HCT116 (cell line): ENCODE data around the gene CUBN. TPM values are rescaled to one million over a fixed set of nuclear protein-coding genes. Genes with fewer than 3 reads are reported as not detected.

ENCODE experiments used
- ATAC-seq: fragments of 200-7000 bp; cut with Tn5 transposase; 2 replicates; pipeline ENCODE4 v1.9.1; 2020; ENCODE audit warnings: mild to moderate bottlenecking, moderate library complexity
- BruUV-seq: library from RNA; stranded (reverse); fragments of 400-500 nt; replicated peaks from 2 replicates; lab custom pipeline; 2021; lab: Mats Ljungman, UMichigan
- CTCF ChIA-PET: fragments of 300-600 bp; sonication (Branson Sonifier 250); formaldehyde crosslinking; loops from one replicate; lab custom pipeline; 2021; ENCODE audit warnings: antibody characterized with exemption; lab: Charles Lee
- POLR2A ChIA-PET: fragments of 300-600, 350-600 bp; sonication (Branson Sonifier 250); formaldehyde crosslinking; loops from one replicate; lab custom pipeline; 2021; ENCODE audit warnings: antibody characterized with exemption; lab: Charles Lee
- RAD21 ChIA-PET, 2 experiments: fragments of 300-600 bp; sonication (Branson Sonifier 250); formaldehyde crosslinking; loops; one replicate each; lab custom pipeline; 2023; ENCODE audit warnings: low total read pairs in 2 of 2; ENCODE audit not compliant: uncharacterized antibody in 2 of 2, unreplicated experiment in 2 of 2, low non-redundant PET in 1 of 2; lab: Charles Lee
- DNase-seq: peaks from one replicate; pipeline ENCODE4 v3.0.0-alpha.2; 2010; ENCODE audit warnings: low read depth, low spot score
- H2AFZ ChIP-seq: fragments of 200-600 bp; shearing (Covaris generic), sonication (generic); 2 replicates; pipeline ENCODE4 v1.6.1; 2017; ENCODE audit warnings: low read depth, mixed run types, mixed read lengths, antibody characterized with exemption, low read length; ENCODE audit not compliant: poor library complexity, severe bottlenecking
- H3K27ac ChIP-seq: 2 replicates; pipeline ENCODE4 v1.5.1; 2012; ENCODE audit warnings: low read depth, low read length
- H3K27me3 ChIP-seq: fragments of 200-600 bp; sonication (generic); 2 replicates; pipeline ENCODE4 v1.6.1; 2016; ENCODE audit warnings: mixed run types, low read length, mixed read lengths; ENCODE audit not compliant: insufficient read depth
- H3K36me3 ChIP-seq, 2 experiments: fragments of 200-500 bp in 1 of 2; fragments of 200-600 bp in 1 of 2; sonication (Bioruptor generic) in 1 of 2; sonication (generic) in 1 of 2; 2 replicates each; pipeline versions ENCODE4 v1.5.1 to v1.6.1; 2014 to 2016; ENCODE audit warnings: low read length in 2 of 2, inconsistent platforms in 1 of 2, mixed read lengths in 1 of 2, mixed run types in 1 of 2; ENCODE audit not compliant: insufficient read depth in 2 of 2, control insufficient read depth in 1 of 2
- H3K4me1 ChIP-seq, 2 experiments: fragments of 200-600 bp in 1 of 2; sonication (generic) in 1 of 2; 2 replicates each; pipeline versions ENCODE4 v1.5.1 to v1.6.1; 2012 to 2017; ENCODE audit warnings: low read length in 2 of 2, inconsistent platforms in 1 of 2, mild to moderate bottlenecking in 1 of 2, mixed read lengths in 1 of 2, mixed run types in 1 of 2, moderate library complexity in 1 of 2; ENCODE audit not compliant: insufficient read depth in 2 of 2, control insufficient read depth in 1 of 2
- H3K4me2 ChIP-seq: fragments of 200-600 bp; sonication (generic); 2 replicates; pipeline ENCODE4 v1.6.1; 2017; ENCODE audit warnings: mixed run types, low read length, mixed read lengths
- H3K4me3 ChIP-seq, 2 experiments: fragments of 200-600 bp in 1 of 2; sonication (generic) in 1 of 2; replicated peaks in 1 of 2; 2 replicates each; pipeline ENCODE4 v1.5.1; 2011 to 2016; ENCODE audit warnings: low read length in 2 of 2, control low read depth in 1 of 2, low read depth in 1 of 2, mild to moderate bottlenecking in 1 of 2, mixed read lengths in 1 of 2, mixed run types in 1 of 2
- H3K79me2 ChIP-seq: fragments of 200-600 bp; sonication (generic); 2 replicates; pipeline ENCODE4 v1.6.1; 2017; ENCODE audit warnings: mild to moderate bottlenecking, mixed run types, low read length, moderate library complexity, mixed read lengths; ENCODE audit not compliant: insufficient read depth
- H3K9ac ChIP-seq: fragments of 200-600 bp; sonication (generic); 2 replicates; pipeline ENCODE4 v1.6.1; 2016; ENCODE audit warnings: low read length, mixed read lengths
- H3K9me2 ChIP-seq: fragments of 200-600 bp; sonication (generic), shearing (Covaris generic); 2 replicates; pipeline ENCODE4 v1.6.1; 2017; ENCODE audit warnings: mixed run types, mild to moderate bottlenecking, moderate library complexity; ENCODE audit not compliant: insufficient read depth
- H3K9me3 ChIP-seq, 2 experiments: fragments of 200-500 bp in 1 of 2; fragments of 200-600 bp in 1 of 2; sonication (Bioruptor generic) in 1 of 2; sonication (generic) in 1 of 2; 2 replicates each; pipeline ENCODE4 v1.6.1; 2014 to 2017; ENCODE audit warnings: low read length in 2 of 2, mixed read lengths in 2 of 2, inconsistent platforms in 1 of 2, low read depth in 1 of 2, mild to moderate bottlenecking in 1 of 2, mixed run types in 1 of 2, moderate library complexity in 1 of 2; ENCODE audit not compliant: control insufficient read depth in 1 of 2, insufficient read depth in 1 of 2
- H4K20me1 ChIP-seq: fragments of 200-600 bp; sonication (generic), shearing (Covaris generic); 2 replicates; pipeline ENCODE4 v1.6.1; 2017; ENCODE audit warnings: mixed run types, mild to moderate bottlenecking, moderate library complexity; ENCODE audit not compliant: insufficient read depth
- CEBPB ChIP-seq: IDR thresholded peaks from 2 replicates; pipeline ENCODE4 v1.6.1; 2012; ENCODE audit warnings: low read depth
- EGR1 ChIP-seq: IDR thresholded peaks from 2 replicates; pipeline ENCODE4 v1.6.1; 2012; ENCODE audit warnings: low read depth
- ELF1 ChIP-seq: IDR thresholded peaks from 2 replicates; pipeline ENCODE4 v1.6.1; 2012; ENCODE audit warnings: low read depth, borderline replicate concordance
- EZH2 ChIP-seq: fragments of 200-600 bp; sonication (generic); IDR thresholded peaks from 2 replicates; pipeline ENCODE4 v1.6.1; 2017; ENCODE audit warnings: antibody characterized with exemption, mixed run types
- EZH2phosphoT487 ChIP-seq: fragments of 200-600 bp; IDR thresholded peaks from 2 replicates; pipeline ENCODE4 v1.6.1; 2018; ENCODE audit warnings: antibody characterized with exemption, borderline replicate concordance
- POLR2A ChIP-seq: IDR thresholded peaks from 2 replicates; pipeline ENCODE4 v1.7.0; 2011; ENCODE audit warnings: borderline replicate concordance; ENCODE audit not compliant: insufficient read depth, insufficient read length; ENCODE audit errors: extremely low read depth
- POLR2AphosphoS5 ChIP-seq: IDR thresholded peaks from 2 replicates; pipeline ENCODE4 v1.6.1; 2011; ENCODE audit warnings: mild to moderate bottlenecking, low read depth, low read length, moderate library complexity
- RAD21 ChIP-seq: IDR thresholded peaks from 2 replicates; pipeline ENCODE4 v1.6.1; 2012; ENCODE audit warnings: low read depth, mild to moderate bottlenecking
- SIN3A ChIP-seq: IDR thresholded peaks from 2 replicates; pipeline ENCODE4 v1.6.1; 2012; ENCODE audit warnings: low read depth
- SP1 ChIP-seq: IDR thresholded peaks from 2 replicates; pipeline ENCODE4 v1.6.1; 2012; ENCODE audit warnings: low read depth
- SRF ChIP-seq: IDR thresholded peaks from 2 replicates; pipeline ENCODE4 v1.6.1; 2012; ENCODE audit warnings: low read depth
- TCF7L2 ChIP-seq: IDR thresholded peaks from 2 replicates; pipeline ENCODE4 v1.7.0; 2011; ENCODE audit warnings: borderline replicate concordance, inconsistent platforms; ENCODE audit not compliant: insufficient read depth, insufficient read length; ENCODE audit errors: extremely low read depth
- YY1 ChIP-seq: IDR thresholded peaks from 2 replicates; pipeline ENCODE4 v1.6.1; 2011; ENCODE audit warnings: low read length, low read depth, moderate library complexity, mild to moderate bottlenecking; ENCODE audit not compliant: insufficient replicate concordance; ENCODE audit errors: extremely low read depth
- ZNF274 ChIP-seq: fragments of 200-500 bp; sonication (Bioruptor generic); IDR thresholded peaks from 2 replicates; pipeline ENCODE4 v1.6.1; 2014; ENCODE audit warnings: mild to moderate bottlenecking, low read depth, low read length, inconsistent platforms
- intact Hi-C: fragments of 100-400 bp; cut with micrococcal nuclease; formaldehyde crosslinking; loops from 2 replicates; pipeline ENCODE4 v1.10.0; 2022
- total RNA-seq: library from RNA; stranded (reverse); gene quantifications from one replicate; pipeline ENCODE4 v1.2.1, GENCODE V29; 2021; ENCODE audit not compliant: unreplicated experiment
- TF ChIP-seq, protein P1 (sequence below): IDR thresholded peaks from 2 replicates; pipeline ENCODE4 v1.6.1; 2011; ENCODE audit warnings: mild to moderate bottlenecking, low read length, moderate library complexity; ENCODE audit not compliant: insufficient replicate concordance; ENCODE audit errors: extremely low read depth
- TF ChIP-seq, protein P2 (sequence below), 3 experiments: fragments of 200-600 bp in 1 of 3; sonication (generic) in 1 of 3; IDR thresholded peaks in 2 of 3; conservative IDR thresholded peaks in 1 of 3; 2 replicates each; pipeline ENCODE4 v1.5.1; 2012 to 2017; ENCODE audit warnings: low read depth in 2 of 3, low read length in 2 of 3, antibody characterized with exemption in 1 of 3, borderline replicate concordance in 1 of 3, control low read depth in 1 of 3, mild to moderate bottlenecking in 1 of 3, mixed read lengths in 1 of 3, mixed run types in 1 of 3, moderate library complexity in 1 of 3; ENCODE audit not compliant: insufficient read depth in 1 of 3
- TF ChIP-seq, protein P3 (sequence below): IDR thresholded peaks from 2 replicates; pipeline ENCODE4 v1.6.1; 2012; ENCODE audit warnings: low read depth
- TF ChIP-seq, protein P4 (sequence below): IDR thresholded peaks from 2 replicates; pipeline ENCODE4 v1.6.1; 2012
- TF ChIP-seq, protein P5 (sequence below): IDR thresholded peaks from 2 replicates; pipeline ENCODE4 v1.6.1; 2012

Gene CUBN
- total RNA-seq, 1 experiment from 2014 or later = 1.2 TPM

DNA sequence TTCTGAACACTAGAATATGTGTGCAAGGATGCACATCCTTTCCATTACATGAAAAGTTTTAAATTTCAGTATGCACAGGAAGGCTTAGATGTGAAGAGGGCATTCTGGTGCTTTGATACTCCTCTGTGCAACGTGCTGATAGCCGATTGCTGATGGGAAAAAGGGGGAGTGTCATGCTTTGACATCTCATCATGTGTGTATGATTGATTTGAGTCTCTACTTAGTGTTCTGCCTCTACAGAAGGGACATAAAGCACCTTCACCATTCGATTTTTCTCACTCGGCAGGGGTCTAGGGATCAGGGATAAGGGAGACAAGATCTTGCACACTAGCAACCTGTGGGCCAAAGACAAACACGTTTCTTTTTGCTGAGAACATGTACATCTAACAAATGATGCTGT, 197.7 kb downstream of the CUBN start:
- H4K20me1 ChIP-seq = no peaks in the 10 kb centered on the region
- H3K27me3 ChIP-seq = no peaks in the 10 kb centered on the region
- TF ChIP-seq SP1 = no peak
- no peak for TF ChIP-seq RAD21
- TF ChIP-seq, protein P1, sequence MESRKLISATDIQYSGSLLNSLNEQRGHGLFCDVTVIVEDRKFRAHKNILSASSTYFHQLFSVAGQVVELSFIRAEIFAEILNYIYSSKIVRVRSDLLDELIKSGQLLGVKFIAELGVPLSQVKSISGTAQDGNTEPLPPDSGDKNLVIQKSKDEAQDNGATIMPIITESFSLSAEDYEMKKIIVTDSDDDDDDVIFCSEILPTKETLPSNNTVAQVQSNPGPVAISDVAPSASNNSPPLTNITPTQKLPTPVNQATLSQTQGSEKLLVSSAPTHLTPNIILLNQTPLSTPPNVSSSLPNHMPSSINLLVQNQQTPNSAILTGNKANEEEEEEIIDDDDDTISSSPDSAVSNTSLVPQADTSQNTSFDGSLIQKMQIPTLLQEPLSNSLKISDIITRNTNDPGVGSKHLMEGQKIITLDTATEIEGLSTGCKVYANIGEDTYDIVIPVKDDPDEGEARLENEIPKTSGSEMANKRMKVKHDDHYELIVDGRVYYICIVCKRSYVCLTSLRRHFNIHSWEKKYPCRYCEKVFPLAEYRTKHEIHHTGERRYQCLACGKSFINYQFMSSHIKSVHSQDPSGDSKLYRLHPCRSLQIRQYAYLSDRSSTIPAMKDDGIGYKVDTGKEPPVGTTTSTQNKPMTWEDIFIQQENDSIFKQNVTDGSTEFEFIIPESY = no peak
- TF ChIP-seq, protein P2, sequence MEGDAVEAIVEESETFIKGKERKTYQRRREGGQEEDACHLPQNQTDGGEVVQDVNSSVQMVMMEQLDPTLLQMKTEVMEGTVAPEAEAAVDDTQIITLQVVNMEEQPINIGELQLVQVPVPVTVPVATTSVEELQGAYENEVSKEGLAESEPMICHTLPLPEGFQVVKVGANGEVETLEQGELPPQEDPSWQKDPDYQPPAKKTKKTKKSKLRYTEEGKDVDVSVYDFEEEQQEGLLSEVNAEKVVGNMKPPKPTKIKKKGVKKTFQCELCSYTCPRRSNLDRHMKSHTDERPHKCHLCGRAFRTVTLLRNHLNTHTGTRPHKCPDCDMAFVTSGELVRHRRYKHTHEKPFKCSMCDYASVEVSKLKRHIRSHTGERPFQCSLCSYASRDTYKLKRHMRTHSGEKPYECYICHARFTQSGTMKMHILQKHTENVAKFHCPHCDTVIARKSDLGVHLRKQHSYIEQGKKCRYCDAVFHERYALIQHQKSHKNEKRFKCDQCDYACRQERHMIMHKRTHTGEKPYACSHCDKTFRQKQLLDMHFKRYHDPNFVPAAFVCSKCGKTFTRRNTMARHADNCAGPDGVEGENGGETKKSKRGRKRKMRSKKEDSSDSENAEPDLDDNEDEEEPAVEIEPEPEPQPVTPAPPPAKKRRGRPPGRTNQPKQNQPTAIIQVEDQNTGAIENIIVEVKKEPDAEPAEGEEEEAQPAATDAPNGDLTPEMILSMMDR (IDR thresholded peaks at IDR 0.05 in 2 of 3, conservative IDR thresholded peaks at IDR 0.05 in 1 of 3; ENCODE audit: borderline replicate concordance in 1 of 3, insufficient read depth in 1 of 3, low read depth in 2 of 3, low read length in 2 of 3) = no peak
- TF ChIP-seq EZH2phosphoT487 = no peak
- TF ChIP-seq SRF = no peak
- TF ChIP-seq POLR2AphosphoS5 = no peak
- TF ChIP-seq, protein P3, sequence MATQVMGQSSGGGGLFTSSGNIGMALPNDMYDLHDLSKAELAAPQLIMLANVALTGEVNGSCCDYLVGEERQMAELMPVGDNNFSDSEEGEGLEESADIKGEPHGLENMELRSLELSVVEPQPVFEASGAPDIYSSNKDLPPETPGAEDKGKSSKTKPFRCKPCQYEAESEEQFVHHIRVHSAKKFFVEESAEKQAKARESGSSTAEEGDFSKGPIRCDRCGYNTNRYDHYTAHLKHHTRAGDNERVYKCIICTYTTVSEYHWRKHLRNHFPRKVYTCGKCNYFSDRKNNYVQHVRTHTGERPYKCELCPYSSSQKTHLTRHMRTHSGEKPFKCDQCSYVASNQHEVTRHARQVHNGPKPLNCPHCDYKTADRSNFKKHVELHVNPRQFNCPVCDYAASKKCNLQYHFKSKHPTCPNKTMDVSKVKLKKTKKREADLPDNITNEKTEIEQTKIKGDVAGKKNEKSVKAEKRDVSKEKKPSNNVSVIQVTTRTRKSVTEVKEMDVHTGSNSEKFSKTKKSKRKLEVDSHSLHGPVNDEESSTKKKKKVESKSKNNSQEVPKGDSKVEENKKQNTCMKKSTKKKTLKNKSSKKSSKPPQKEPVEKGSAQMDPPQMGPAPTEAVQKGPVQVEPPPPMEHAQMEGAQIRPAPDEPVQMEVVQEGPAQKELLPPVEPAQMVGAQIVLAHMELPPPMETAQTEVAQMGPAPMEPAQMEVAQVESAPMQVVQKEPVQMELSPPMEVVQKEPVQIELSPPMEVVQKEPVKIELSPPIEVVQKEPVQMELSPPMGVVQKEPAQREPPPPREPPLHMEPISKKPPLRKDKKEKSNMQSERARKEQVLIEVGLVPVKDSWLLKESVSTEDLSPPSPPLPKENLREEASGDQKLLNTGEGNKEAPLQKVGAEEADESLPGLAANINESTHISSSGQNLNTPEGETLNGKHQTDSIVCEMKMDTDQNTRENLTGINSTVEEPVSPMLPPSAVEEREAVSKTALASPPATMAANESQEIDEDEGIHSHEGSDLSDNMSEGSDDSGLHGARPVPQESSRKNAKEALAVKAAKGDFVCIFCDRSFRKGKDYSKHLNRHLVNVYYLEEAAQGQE = no peak
- no peak for TF ChIP-seq YY1
- TF ChIP-seq EGR1 = no peak
- TF ChIP-seq TCF7L2 = no peak
- TF ChIP-seq ELF1 = no peak
- TF ChIP-seq, protein P4, sequence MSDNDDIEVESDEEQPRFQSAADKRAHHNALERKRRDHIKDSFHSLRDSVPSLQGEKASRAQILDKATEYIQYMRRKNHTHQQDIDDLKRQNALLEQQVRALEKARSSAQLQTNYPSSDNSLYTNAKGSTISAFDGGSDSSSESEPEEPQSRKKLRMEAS = no peak
- no peak for TF ChIP-seq SIN3A
- no peak for TF ChIP-seq EZH2
- TF ChIP-seq, protein P5, sequence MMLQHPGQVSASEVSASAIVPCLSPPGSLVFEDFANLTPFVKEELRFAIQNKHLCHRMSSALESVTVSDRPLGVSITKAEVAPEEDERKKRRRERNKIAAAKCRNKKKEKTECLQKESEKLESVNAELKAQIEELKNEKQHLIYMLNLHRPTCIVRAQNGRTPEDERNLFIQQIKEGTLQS = no peak
- no peak for TF ChIP-seq POLR2A
- TF ChIP-seq ZNF274 = no peak
- no peak for TF ChIP-seq CEBPB
- no peak for ATAC-seq
- RAD21 ChIA-PET = no interaction called here
- H3K27ac ChIP-seq = no peak overlapping the region
- H3K9ac ChIP-seq = no peak overlapping the region
- CTCF ChIA-PET = no interaction called here
- no peaks in the 10 kb centered on the region for H3K9me3 ChIP-seq
- no peak overlapping the region for H3K4me3 ChIP-seq
- POLR2A ChIA-PET = no interaction called here
- no peaks in the 10 kb centered on the region for H3K4me1 ChIP-seq
- no peaks in the 10 kb centered on the region for H3K9me2 ChIP-seq
- DNase-seq = no peak
- no peaks in the 10 kb centered on the region for H3K79me2 ChIP-seq
- no peak overlapping the region for H2AFZ ChIP-seq
- no peaks in the 10 kb centered on the region for H3K36me3 ChIP-seq
- no peak overlapping the region for H3K4me2 ChIP-seq
- intact Hi-C loops = no loop called here
- no TSS peak for BruUV-seq
